ENCODE results near the gene STARD3. TPM values are rescaled to one million over a fixed set of nuclear protein-coding genes. Genes with fewer than 3 reads are reported as not detected.

The STARD3 gene
- total and polyA plus RNA-seq, 9 donors: 34.5 to 55.9 (median 44.3) TPM

- WGBS, 3 donors: 28 to 40% (median 38%) methylated on average over 15 of the region's 15 CpGs
- Histone ChIP-seq H3K36me3 (no peaks in the 10 kb centered on the region), H3K4me3 (no peak overlapping the region), H3K4me1 (ENCODE audit: insufficient read depth) (peaks cover 3% of the 10 kb centered on the region), H3K27me3 (no peaks in the 10 kb centered on the region), H3K27ac (peak overlapping the region in 1 of 2 donors; percentile 48), H3K9me3 (no peaks in the 10 kb centered on the region)
- TF ChIP-seq POLR2A (IDR thresholded peaks at IDR 0.05) (no peak), EP300 (IDR thresholded peaks at IDR 0.05) (no peak), CTCF (IDR thresholded peaks at IDR 0.05) (no peak)
- peak in 2 of 5 donors; percentile 53 to 67 for DNase-seq
- intact Hi-C loops (cut with DNase I): no loop called here
Measured at GRCh38 chr17:39659279-39660010, 22.5 kb downstream of the STARD3 start.

- Histone ChIP-seq H3K9me3 (no peaks in the 10 kb centered on the region), H3K4me1 (ENCODE audit: insufficient read depth) (peaks cover 3% of the 10 kb centered on the region), H3K4me3 (no peak overlapping the region), H3K36me3 (no peaks in the 10 kb centered on the region), H3K27ac (no peak overlapping the region), H3K27me3 (no peaks in the 10 kb centered on the region)
- intact Hi-C loops (cut with DNase I): no loop called here
- no peak for TF ChIP-seq POLR2A (IDR thresholded peaks at IDR 0.05)
- TF ChIP-seq CTCF (IDR thresholded peaks at IDR 0.05): no peak
- no peak for TF ChIP-seq EP300 (IDR thresholded peaks at IDR 0.05)
- WGBS, 3 donors: 75 to 79% (median 76%) methylated on average over 5 of the region's 5 CpGs
- DNase-seq: no peak
Measured at GRCh38 chr17:39660011-39660360, 23.0 kb downstream of the STARD3 start.

GRCh38 chr17:39660397-39661385, 23.7 kb downstream of the STARD3 start:
- peaks cover 3% of the 10 kb centered on the region for H3K4me1 ChIP-seq (ENCODE audit: insufficient read depth)
- DNase-seq: no peak

More at GRCh38 chr17:39660397-39661385, 23.7 kb downstream of the STARD3 start:
- Histone ChIP-seq H3K9me3 (no peaks in the 10 kb centered on the region), H3K36me3 (no peaks in the 10 kb centered on the region), H3K27me3 (no peaks in the 10 kb centered on the region), H3K27ac (no peak overlapping the region), H3K4me3 (no peak overlapping the region)
- TF ChIP-seq POLR2A (IDR thresholded peaks at IDR 0.05) (no peak), EP300 (IDR thresholded peaks at IDR 0.05) (no peak), CTCF (IDR thresholded peaks at IDR 0.05) (no peak)
- 89 to 92% (median 91%) methylated on average over 34 to 35 of the region's 35 CpGs for WGBS, 3 donors
- intact Hi-C loops (cut with DNase I): no loop called here

Measured in ovary (tissue), 9 donors.